ENCODE measurements around the gene TADA2B.

TADA2B gene

DNA sequence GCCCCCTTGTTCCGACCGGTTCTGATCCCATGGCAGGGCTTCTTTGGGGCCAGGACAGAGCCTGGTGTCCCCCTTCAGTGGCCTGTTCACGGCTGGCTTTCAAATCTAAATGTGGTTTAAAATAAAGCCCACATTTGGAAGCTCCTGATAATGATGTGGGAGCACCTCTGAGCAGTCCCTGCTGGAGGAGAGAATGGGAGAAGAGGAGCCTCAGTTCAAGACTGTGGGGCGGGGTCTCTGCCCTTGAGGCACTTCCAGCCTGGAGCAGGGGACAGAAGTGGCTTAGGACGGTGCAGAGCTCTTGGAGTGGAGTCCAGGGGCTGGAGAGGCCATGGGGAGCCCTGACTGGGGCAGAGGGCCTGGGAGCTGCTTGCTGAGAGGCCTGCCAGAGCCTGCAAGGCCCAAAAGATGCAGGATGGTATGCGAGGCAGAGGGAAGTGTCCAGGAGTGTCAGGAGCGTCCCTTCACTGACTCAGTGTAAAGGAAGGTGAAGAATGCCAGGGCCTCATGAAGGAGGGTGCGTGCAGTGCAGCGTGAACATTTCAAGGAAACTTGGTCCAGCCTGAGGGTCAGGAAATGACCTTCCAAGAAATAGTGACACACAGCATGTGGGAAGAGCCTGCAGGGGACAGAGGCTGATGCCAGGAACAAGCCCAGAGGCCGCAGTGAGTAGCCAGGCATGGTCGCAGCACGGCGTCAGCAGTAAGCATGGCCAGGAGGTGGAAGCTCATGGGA is 21.1 kb upstream of the TADA2B start:
- Histone ChIP-seq H3K27ac (no peak overlapping the region), H3K27me3 (no peaks in the 10 kb centered on the region), H3K36me3 (peaks cover 15 to 98% (median 68%) of the 10 kb centered on the region in 3 donors), H3K4me1 (no peaks in the 10 kb centered on the region), H3K4me3 (no peak overlapping the region), H3K9me3 (no peaks in the 10 kb centered on the region)
- DNase-seq: no peak
- intact Hi-C loops (cut with DNase I; ENCODE audit: low total_unique reads): no loop called here
- TF ChIP-seq, protein P1, sequence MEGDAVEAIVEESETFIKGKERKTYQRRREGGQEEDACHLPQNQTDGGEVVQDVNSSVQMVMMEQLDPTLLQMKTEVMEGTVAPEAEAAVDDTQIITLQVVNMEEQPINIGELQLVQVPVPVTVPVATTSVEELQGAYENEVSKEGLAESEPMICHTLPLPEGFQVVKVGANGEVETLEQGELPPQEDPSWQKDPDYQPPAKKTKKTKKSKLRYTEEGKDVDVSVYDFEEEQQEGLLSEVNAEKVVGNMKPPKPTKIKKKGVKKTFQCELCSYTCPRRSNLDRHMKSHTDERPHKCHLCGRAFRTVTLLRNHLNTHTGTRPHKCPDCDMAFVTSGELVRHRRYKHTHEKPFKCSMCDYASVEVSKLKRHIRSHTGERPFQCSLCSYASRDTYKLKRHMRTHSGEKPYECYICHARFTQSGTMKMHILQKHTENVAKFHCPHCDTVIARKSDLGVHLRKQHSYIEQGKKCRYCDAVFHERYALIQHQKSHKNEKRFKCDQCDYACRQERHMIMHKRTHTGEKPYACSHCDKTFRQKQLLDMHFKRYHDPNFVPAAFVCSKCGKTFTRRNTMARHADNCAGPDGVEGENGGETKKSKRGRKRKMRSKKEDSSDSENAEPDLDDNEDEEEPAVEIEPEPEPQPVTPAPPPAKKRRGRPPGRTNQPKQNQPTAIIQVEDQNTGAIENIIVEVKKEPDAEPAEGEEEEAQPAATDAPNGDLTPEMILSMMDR (IDR thresholded peaks at IDR 0.05): no peak

DNA sequence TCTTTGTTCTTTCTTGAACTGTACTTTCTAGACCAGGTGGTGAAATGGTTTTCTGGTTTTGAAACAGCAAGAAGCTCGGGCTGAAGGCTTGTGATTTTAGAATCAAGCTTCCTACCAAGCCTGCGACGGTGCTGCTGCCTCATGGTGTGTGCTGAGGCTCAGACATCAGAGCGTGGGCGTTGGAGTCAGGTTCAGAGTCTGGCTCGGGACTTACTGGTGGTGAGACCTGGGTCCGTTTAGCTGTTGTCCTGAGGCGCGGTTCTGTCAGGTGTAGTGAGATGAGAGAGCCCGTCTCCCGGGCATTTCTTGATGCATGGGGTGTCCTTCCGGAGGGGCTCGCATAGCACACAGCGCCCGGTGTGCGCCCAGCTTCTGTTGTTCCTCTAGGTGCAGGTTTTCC is 19.7 kb upstream of the TADA2B start:
- intact Hi-C loops (cut with DNase I; ENCODE audit: low total_unique reads): no loop called here
- TF ChIP-seq, protein P1 (IDR thresholded peaks at IDR 0.05): no peak
- Histone ChIP-seq H3K4me3 (no peak overlapping the region), H3K4me1 (no peaks in the 10 kb centered on the region), H3K9me3 (no peaks in the 10 kb centered on the region), H3K36me3 (peaks cover 12 to 95% (median 57%) of the 10 kb centered on the region in 3 donors), H3K27me3 (no peaks in the 10 kb centered on the region), H3K27ac (no peak overlapping the region)
- DNase-seq: no peak

DNA sequence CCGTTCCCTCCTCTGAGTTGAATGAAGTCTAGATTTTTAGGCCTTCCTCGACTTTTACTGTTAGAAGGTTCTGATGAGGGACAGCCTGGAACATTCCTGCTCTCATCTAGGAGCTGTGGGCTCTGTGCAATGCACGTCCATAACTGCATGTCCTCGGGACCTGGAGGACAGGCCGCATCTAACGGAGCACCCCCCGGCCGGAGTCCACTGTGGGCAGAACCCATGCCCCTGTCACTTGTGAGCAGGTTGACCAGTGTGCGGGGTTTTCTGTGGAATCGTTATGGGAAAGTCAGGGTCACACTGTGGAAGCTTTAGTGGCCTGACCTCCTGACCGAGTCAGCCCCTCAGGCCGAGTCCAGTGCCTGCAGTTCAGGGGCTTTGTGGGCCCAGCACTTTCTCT is 19.3 kb upstream of the TADA2B start:
- H3K4me1 ChIP-seq: no peaks in the 10 kb centered on the region
- intact Hi-C loops (cut with DNase I; ENCODE audit: low total_unique reads): no loop called here
- H3K27me3 ChIP-seq: no peaks in the 10 kb centered on the region
- no peak for DNase-seq
- no peaks in the 10 kb centered on the region for H3K9me3 ChIP-seq
- H3K36me3 ChIP-seq: peaks cover 12 to 95% (median 53%) of the 10 kb centered on the region in 3 donors
- no peak overlapping the region for H3K4me3 ChIP-seq
- TF ChIP-seq, protein P1 (IDR thresholded peaks at IDR 0.05): no peak
- H3K27ac ChIP-seq: no peak overlapping the region

DNA sequence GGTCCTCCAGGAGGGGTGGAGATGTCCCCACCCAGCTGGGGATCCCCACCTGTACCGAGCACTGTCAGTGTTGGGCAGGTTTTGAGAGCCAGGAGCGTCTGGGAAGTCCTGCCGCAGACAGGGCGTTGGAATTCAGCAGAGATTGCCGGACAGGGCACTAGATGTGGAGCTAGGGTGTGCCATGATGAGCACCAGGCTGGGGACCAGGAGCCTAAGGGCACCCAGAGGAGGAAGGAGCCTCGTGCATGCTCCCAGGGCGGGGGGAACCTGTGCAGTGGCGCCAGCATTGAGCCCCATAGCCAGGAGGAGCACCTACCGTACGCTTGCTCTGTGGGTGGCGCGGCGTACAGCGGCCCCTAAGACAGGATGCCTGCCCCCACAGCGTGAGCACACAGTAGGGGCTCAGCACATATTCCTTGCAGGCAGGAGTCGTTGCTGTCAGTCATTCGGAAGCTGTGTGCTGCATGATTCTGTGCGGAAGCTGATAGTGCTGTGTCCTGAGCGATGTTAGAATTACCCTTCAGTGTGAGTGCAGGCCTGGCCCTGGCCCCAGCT is 18.8 kb upstream of the TADA2B start:
- TF ChIP-seq, protein P1 (IDR thresholded peaks at IDR 0.05): no peak
- Histone ChIP-seq H3K9me3 (no peaks in the 10 kb centered on the region), H3K27ac (no peak overlapping the region), H3K4me1 (no peaks in the 10 kb centered on the region), H3K36me3 (peaks cover 12 to 95% (median 48%) of the 10 kb centered on the region in 3 donors), H3K27me3 (no peaks in the 10 kb centered on the region), H3K4me3 (no peak overlapping the region)
- intact Hi-C loops (cut with DNase I; ENCODE audit: low total_unique reads): no loop called here
- DNase-seq: no peak

DNA sequence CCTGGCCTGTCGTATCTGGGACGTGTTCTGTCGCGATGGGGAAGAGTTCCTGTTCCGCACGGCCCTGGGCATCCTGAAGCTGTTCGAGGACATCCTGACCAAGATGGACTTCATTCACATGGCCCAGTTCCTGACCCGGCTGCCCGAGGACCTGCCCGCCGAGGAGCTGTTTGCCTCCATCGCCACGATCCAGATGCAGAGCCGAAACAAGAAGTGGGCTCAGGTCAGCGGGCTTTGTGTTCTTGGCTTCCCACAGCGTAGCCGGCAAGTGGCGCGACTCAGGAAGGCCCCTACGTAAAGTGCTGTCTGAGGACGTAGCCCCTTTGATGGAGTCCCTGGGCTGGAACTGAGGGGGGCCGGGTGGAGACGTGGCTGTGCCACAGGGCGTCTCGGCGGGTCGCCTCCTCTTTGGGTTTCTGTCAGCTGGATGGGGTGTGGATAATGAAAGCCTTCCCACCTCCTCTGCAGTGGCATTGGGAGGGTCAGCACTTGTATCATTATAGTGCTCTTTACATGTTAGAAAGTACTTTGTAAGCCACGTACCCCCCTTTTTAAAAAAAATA is 18.1 kb upstream of the TADA2B start:
- Histone ChIP-seq H3K27me3 (no peaks in the 10 kb centered on the region), H3K4me3 (no peak overlapping the region), H3K36me3 (peaks cover 17 to 93% (median 54%) of the 10 kb centered on the region in 3 donors), H3K4me1 (no peaks in the 10 kb centered on the region), H3K9me3 (no peaks in the 10 kb centered on the region), H3K27ac (no peak overlapping the region)
- intact Hi-C loops (cut with DNase I; ENCODE audit: low total_unique reads): no loop called here
- no peak for DNase-seq
- TF ChIP-seq, protein P1 (IDR thresholded peaks at IDR 0.05): no peak

All from tibial artery (tissue), 4 donors.